Mucosa of rectum (tissue), 2 donors: Measurements from ENCODE around the gene AP2A1.

ENCODE experiments used
- H3K27ac ChIP-seq, 2 donors: one replicate each; pipeline ENCODE4 v1.7.0; 2013; ENCODE audit warnings: inconsistent platforms in 2 of 2, low read depth in 2 of 2, low read length in 2 of 2
- H3K27me3 ChIP-seq, 2 donors: one replicate each; pipeline ENCODE4 v1.7.0; 2013; ENCODE audit warnings: low read length in 2 of 2; ENCODE audit not compliant: control insufficient read depth in 2 of 2, insufficient read depth in 2 of 2
- H3K36me3 ChIP-seq, 2 donors: one replicate each; pipeline ENCODE4 v1.7.0; 2013; ENCODE audit warnings: low read length in 2 of 2; ENCODE audit not compliant: control insufficient read depth in 2 of 2, insufficient read depth in 2 of 2
- H3K4me1 ChIP-seq, 2 donors: one replicate each; pipeline ENCODE4 v1.7.0; 2013; ENCODE audit warnings: low read length in 2 of 2, mild to moderate bottlenecking in 1 of 2; ENCODE audit not compliant: control insufficient read depth in 2 of 2, insufficient read depth in 2 of 2
- H3K4me3 ChIP-seq, 2 donors: one replicate each; pipeline ENCODE4 v1.7.0; 2013; ENCODE audit warnings: low read length in 2 of 2
- H3K9ac ChIP-seq, 2 donors: one replicate each; pipeline ENCODE4 v1.7.0; 2013; ENCODE audit warnings: low read length in 2 of 2, low read depth in 1 of 2, mild to moderate bottlenecking in 1 of 2
- H3K9me3 ChIP-seq, 2 donors: one replicate each; pipeline ENCODE4 v1.7.0; 2013; ENCODE audit warnings: low read length in 2 of 2; ENCODE audit not compliant: control insufficient read depth in 2 of 2
- donor health status: healthy.
- donor health status: Normal muscosa, but diverticular disease.

AP2A1 gene

GRCh38 chr19:49744946-49745381, 21.8 kb upstream of the AP2A1 start:
- H3K4me3 ChIP-seq, result no peak overlapping the region
- no peaks in the 10 kb centered on the region for H3K9me3 ChIP-seq
- H3K4me1 ChIP-seq, result no peaks in the 10 kb centered on the region
- H3K9ac ChIP-seq, result no peak overlapping the region
- H3K36me3 ChIP-seq, result no peaks in the 10 kb centered on the region
- H3K27me3 ChIP-seq, result no peaks in the 10 kb centered on the region
- no peak overlapping the region for H3K27ac ChIP-seq

DNA sequence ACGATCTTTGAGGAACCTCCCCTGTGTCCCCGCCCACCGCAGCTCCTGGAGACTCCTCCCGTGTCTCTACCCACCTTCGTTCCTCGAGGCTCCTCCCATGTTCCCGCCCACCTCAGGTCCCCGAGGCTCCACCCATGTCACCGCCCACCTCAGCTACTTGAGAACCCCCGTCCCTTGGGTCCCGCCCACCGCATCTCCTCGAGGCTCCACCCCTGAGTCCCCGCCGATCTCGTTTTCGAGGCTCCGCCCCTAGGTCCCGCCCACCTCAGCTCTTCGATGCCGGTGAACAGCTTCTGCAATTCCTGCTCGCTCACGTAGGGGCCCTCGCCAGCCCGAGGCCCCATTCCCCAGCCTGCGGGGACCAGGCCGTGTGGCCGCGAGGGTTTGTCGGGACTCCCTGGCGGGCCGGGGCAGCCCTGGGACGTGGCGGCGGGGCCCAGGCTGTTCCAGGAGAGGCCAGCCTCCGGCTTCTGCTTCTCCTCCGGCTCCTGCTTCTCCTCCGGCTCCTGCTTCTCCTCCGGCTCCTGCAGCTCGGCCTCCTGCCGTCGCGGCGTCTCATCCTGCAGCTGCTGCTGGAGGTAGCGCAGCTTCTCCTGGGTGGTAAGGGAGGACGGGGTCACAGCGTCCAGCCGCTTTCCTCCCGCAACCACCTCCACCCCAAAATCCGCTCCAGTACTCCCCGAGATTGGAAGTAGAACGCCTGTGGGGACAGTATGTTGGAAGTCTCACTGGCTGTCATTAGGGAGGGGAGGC, 20.4 kb upstream of the AP2A1 start:
- no peaks in the 10 kb centered on the region for H3K27me3 ChIP-seq
- H3K4me1 ChIP-seq, result no peaks in the 10 kb centered on the region
- H3K36me3 ChIP-seq, result no peaks in the 10 kb centered on the region
- H3K27ac ChIP-seq, result no peak overlapping the region
- no peak overlapping the region for H3K4me3 ChIP-seq
- no peak overlapping the region for H3K9ac ChIP-seq
- H3K9me3 ChIP-seq, result no peaks in the 10 kb centered on the region

DNA sequence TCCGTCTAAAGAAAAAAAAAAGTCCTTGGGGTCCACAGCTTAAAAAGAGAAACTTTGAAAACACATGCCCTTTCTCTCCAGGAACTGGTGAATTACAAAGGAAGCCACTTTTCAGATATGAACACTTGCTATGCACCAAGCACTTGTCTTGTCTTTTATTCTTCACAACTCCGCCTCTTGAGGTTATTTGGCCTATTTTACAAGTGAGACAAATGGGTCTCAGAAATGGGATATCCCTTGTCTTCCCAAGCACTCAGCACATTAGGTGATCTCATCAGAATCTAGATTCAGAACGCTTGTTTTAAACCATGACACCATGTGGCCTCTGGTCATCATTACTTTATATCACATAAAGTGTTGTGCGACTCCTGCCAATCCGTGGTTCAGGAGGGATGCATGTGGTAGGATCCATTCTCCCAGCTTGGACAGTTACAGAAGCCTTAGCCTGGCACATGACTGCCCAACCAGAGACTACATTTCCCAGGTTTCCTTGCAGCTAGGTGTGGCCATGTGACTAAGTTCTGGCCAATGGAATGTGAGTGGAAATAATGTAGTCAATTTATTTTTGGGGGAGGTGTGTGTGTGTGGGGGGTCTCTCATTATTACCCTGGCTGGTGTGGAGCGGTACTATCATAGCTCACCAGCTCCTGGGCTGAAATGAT, 17.6 kb upstream of the AP2A1 start:
- no peaks in the 10 kb centered on the region for H3K4me1 ChIP-seq
- no peaks in the 10 kb centered on the region for H3K36me3 ChIP-seq
- H3K27me3 ChIP-seq, result no peaks in the 10 kb centered on the region
- no peak overlapping the region for H3K4me3 ChIP-seq
- H3K9me3 ChIP-seq, result peaks cover 0 to 3% of the 10 kb centered on the region in 2 donors
- H3K27ac ChIP-seq, result no peak overlapping the region
- no peak overlapping the region for H3K9ac ChIP-seq

DNA sequence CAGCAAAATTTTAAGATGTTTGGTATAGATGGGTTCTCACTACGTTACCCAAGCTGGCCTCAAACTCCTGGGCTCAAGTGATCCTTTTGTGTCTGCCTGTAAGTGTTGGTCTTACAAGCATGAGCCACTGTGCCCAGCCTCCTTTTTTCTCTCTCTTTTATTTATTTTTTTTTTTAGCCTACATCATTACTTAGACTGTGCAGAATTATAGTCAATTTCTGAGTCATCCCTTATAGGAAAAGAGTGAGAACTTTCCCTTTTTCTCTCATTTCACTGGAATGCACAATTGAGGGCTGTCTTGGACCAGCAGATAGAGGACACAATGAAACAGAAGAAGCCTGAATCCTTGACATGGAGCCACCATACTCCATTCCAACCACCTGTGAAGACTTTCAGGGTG, 17.0 kb upstream of the AP2A1 start:
- H3K27me3 ChIP-seq, result no peaks in the 10 kb centered on the region
- H3K4me1 ChIP-seq, result no peaks in the 10 kb centered on the region
- H3K9ac ChIP-seq, result no peak overlapping the region
- H3K27ac ChIP-seq, result no peak overlapping the region
- peaks cover 0 to 3% of the 10 kb centered on the region in 2 donors for H3K9me3 ChIP-seq
- no peak overlapping the region for H3K4me3 ChIP-seq
- H3K36me3 ChIP-seq, result no peaks in the 10 kb centered on the region

GRCh38 chr19:49752701-49753100, 14.1 kb upstream of the AP2A1 start:
- peaks cover 0 to 3% of the 10 kb centered on the region in 2 donors for H3K9me3 ChIP-seq
- no peak overlapping the region for H3K27ac ChIP-seq
- H3K4me3 ChIP-seq, result no peak overlapping the region
- no peaks in the 10 kb centered on the region for H3K36me3 ChIP-seq
- H3K4me1 ChIP-seq, result no peaks in the 10 kb centered on the region
- H3K27me3 ChIP-seq, result no peaks in the 10 kb centered on the region
- H3K9ac ChIP-seq, result no peak overlapping the region

DNA sequence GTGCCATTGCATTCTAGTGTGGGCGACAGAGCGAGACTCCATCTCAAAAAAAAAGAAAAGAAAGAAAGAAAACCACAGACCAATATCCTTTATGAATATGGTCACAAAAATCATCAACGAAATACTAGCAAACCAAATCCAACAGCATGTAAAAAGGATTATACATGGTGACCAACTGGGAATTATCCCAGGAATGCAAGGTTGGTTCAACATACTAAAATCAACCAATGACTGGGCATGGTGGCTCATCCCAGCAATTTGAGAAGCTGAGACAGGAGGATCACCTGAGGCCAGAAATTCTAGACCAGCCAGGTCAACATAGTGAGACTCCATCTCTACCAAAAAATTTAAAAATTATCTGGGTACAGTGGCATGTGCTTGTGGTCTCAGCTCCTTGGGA, 10.8 kb upstream of the AP2A1 start:
- peaks cover 0 to 3% of the 10 kb centered on the region in 2 donors for H3K9me3 ChIP-seq
- H3K4me1 ChIP-seq, result no peaks in the 10 kb centered on the region
- no peak overlapping the region for H3K9ac ChIP-seq
- H3K27ac ChIP-seq, result no peak overlapping the region
- no peaks in the 10 kb centered on the region for H3K27me3 ChIP-seq
- no peaks in the 10 kb centered on the region for H3K36me3 ChIP-seq
- H3K4me3 ChIP-seq, result no peak overlapping the region

- Histone ChIP-seq H3K4me3 (no peak overlapping the region), H3K4me1 (no peaks in the 10 kb centered on the region), H3K9me3 (no peaks in the 10 kb centered on the region), H3K36me3 (no peaks in the 10 kb centered on the region), H3K27me3 (no peaks in the 10 kb centered on the region), H3K9ac (no peak overlapping the region), H3K27ac (no peak overlapping the region)
Measured at GRCh38 chr19:49758292-49758691, 8.5 kb upstream of the AP2A1 start.

GRCh38 chr19:49761249-49761624, 5.6 kb upstream of the AP2A1 start:
- Histone ChIP-seq H3K9ac (no peak overlapping the region), H3K4me1 (peaks cover 6 to 8% of the 10 kb centered on the region in 2 donors), H3K4me3 (no peak overlapping the region), H3K36me3 (no peaks in the 10 kb centered on the region), H3K27me3 (no peaks in the 10 kb centered on the region), H3K9me3 (no peaks in the 10 kb centered on the region), H3K27ac (no peak overlapping the region)

GRCh38 chr19:49761625-49762311, 5.0 kb upstream of the AP2A1 start:
- Histone ChIP-seq H3K27ac (no peak overlapping the region), H3K36me3 (no peaks in the 10 kb centered on the region), H3K9me3 (no peaks in the 10 kb centered on the region), H3K4me1 (peaks cover 6 to 8% of the 10 kb centered on the region in 2 donors), H3K27me3 (no peaks in the 10 kb centered on the region), H3K4me3 (no peak overlapping the region), H3K9ac (no peak overlapping the region)

DNA sequence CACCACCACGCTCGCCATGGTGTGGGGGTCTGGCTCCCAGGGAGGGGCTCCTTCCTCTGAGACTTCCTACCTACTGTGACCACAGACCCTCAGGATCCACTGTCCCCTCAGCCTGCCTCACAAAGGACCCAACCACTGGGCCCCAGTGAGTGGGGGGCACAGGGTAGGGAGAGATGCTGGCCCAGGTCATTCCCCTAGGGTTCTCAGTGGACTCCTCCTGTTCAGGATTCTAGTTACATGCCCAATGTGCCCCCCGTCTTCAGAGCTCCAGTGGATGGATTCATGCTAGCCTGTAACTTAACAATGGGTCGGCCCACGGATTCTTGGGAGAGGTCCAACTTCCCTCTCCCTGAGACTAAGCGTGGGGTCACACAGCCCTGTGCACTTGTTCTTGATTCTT, 3.6 kb upstream of the AP2A1 start, which contains the start of gene TSKS:
TSS of gene TSKS (minus strand) at position 77 of the 400 bp plus-strand sequence. CDS start at position 18, 59 bp downstream.
- Histone ChIP-seq H3K4me3 (no peak within 1 kb of the TSS), H3K9ac (no peak within 1 kb of the TSS), H3K36me3 (no peaks in the 10 kb centered on the region), H3K27me3 (no peaks in the 10 kb centered on the region), H3K4me1 (peaks cover 16 to 17% of the 10 kb centered on the region in 2 donors), H3K9me3 (no peaks in the 10 kb centered on the region), H3K27ac (no peak within 1 kb of the TSS)
